ENCODE data around the gene F7.
A peak's percentile ranks its signal among the peaks of the same experiment; 100 is the strongest.
"Not testable (repeated sequence)": the region's sequence is repeated elsewhere in the genome, so short reads cannot be mapped to it uniquely, and the experiment has no call there.

F7 gene

GRCh38 chr13:113106711-113107351 is 1.2 kb downstream of the F7 start:
- H3K36me3 ChIP-seq (ENCODE audit: control insufficient read depth in 2 of 2, insufficient read depth in 2 of 2, low read length in 2 of 2), result no peaks in the 10 kb centered on the region
- H3K27me3 ChIP-seq (ENCODE audit: control insufficient read depth in 1 of 2, insufficient read depth in 2 of 2, low read length in 2 of 2), result peaks cover 19 to 23% of the 10 kb centered on the region in 2 donors
- no peak overlapping the region for H3K27ac ChIP-seq (ENCODE audit: low read length)
- H3K4me3 ChIP-seq (ENCODE audit: low read length in 2 of 2), result no peak overlapping the region
- no peaks in the 10 kb centered on the region for H3K9me3 ChIP-seq (ENCODE audit: control insufficient read depth in 2 of 2, low read length in 2 of 2)
- peaks cover 11% of the 10 kb centered on the region for H3K4me1 ChIP-seq (ENCODE audit: control insufficient read depth, insufficient read depth, low read length)
- no peak overlapping the region for H3K9ac ChIP-seq (ENCODE audit: low read length in 2 of 2)

- not testable (repeated sequence) for H3K9me3 ChIP-seq (ENCODE audit: control insufficient read depth in 2 of 2, low read length in 2 of 2); H3K36me3 ChIP-seq (ENCODE audit: control insufficient read depth in 2 of 2, insufficient read depth in 2 of 2, low read length in 2 of 2); H3K27ac ChIP-seq (ENCODE audit: low read length); H3K4me3 ChIP-seq (ENCODE audit: low read length in 2 of 2); H3K9ac ChIP-seq (ENCODE audit: low read length in 2 of 2)
- H3K27me3 ChIP-seq (ENCODE audit: control insufficient read depth in 1 of 2, insufficient read depth in 2 of 2, low read length in 2 of 2), result peaks cover 20 to 28% of the 10 kb centered on the region in 2 donors
- peaks cover 11% of the 10 kb centered on the region for H3K4me1 ChIP-seq (ENCODE audit: control insufficient read depth, insufficient read depth, low read length)
Measured at GRCh38 chr13:113108521-113108920, 2.9 kb downstream of the F7 start.

GRCh38 chr13:113109151-113110047 is 3.8 kb downstream of the F7 start:
- Histone ChIP-seq H3K36me3 (ENCODE audit: control insufficient read depth in 2 of 2, insufficient read depth in 2 of 2, low read length in 2 of 2) (no peaks in the 10 kb centered on the region), H3K27ac (ENCODE audit: low read length) (no peak overlapping the region), H3K4me1 (ENCODE audit: control insufficient read depth, insufficient read depth, low read length) (peaks cover 11% of the 10 kb centered on the region), H3K9ac (ENCODE audit: low read length in 2 of 2) (no peak overlapping the region), H3K27me3 (ENCODE audit: control insufficient read depth in 1 of 2, insufficient read depth in 2 of 2, low read length in 2 of 2) (peaks cover 20 to 28% of the 10 kb centered on the region in 2 donors), H3K9me3 (ENCODE audit: control insufficient read depth in 2 of 2, low read length in 2 of 2) (no peaks in the 10 kb centered on the region), H3K4me3 (ENCODE audit: low read length in 2 of 2) (no peak overlapping the region)

GRCh38 chr13:113110048-113110851 is 4.7 kb downstream of the F7 start:
- Histone ChIP-seq H3K27ac (ENCODE audit: low read length) (no peak overlapping the region), H3K9ac (ENCODE audit: low read length in 2 of 2) (no peak overlapping the region), H3K27me3 (ENCODE audit: control insufficient read depth in 1 of 2, insufficient read depth in 2 of 2, low read length in 2 of 2) (peaks cover 20 to 27% of the 10 kb centered on the region in 2 donors), H3K9me3 (ENCODE audit: control insufficient read depth in 2 of 2, low read length in 2 of 2) (no peaks in the 10 kb centered on the region), H3K4me1 (ENCODE audit: control insufficient read depth, insufficient read depth, low read length) (peaks cover 11% of the 10 kb centered on the region), H3K36me3 (ENCODE audit: control insufficient read depth in 2 of 2, insufficient read depth in 2 of 2, low read length in 2 of 2) (no peaks in the 10 kb centered on the region), H3K4me3 (ENCODE audit: low read length in 2 of 2) (peak overlapping the region in 1 of 2 donors; percentile 65)

GRCh38 chr13:113110852-113111315 is 5.3 kb downstream of the F7 start:
- Histone ChIP-seq H3K36me3 (ENCODE audit: control insufficient read depth in 2 of 2, insufficient read depth in 2 of 2, low read length in 2 of 2) (no peaks in the 10 kb centered on the region), H3K9ac (ENCODE audit: low read length in 2 of 2) (no peak overlapping the region), H3K27ac (ENCODE audit: low read length) (no peak overlapping the region), H3K4me3 (ENCODE audit: low read length in 2 of 2) (peak overlapping the region in 1 of 2 donors; percentile 65), H3K4me1 (ENCODE audit: control insufficient read depth, insufficient read depth, low read length) (peaks cover 11% of the 10 kb centered on the region), H3K9me3 (ENCODE audit: control insufficient read depth in 2 of 2, low read length in 2 of 2) (no peaks in the 10 kb centered on the region), H3K27me3 (ENCODE audit: control insufficient read depth in 1 of 2, insufficient read depth in 2 of 2, low read length in 2 of 2) (peaks cover 18 to 24% of the 10 kb centered on the region in 2 donors)

GRCh38 chr13:113111821-113112220 is 6.2 kb downstream of the F7 start:
- Histone ChIP-seq H3K27me3 (ENCODE audit: control insufficient read depth in 1 of 2, insufficient read depth in 2 of 2, low read length in 2 of 2) (peaks cover 18 to 24% of the 10 kb centered on the region in 2 donors), H3K4me1 (ENCODE audit: control insufficient read depth, insufficient read depth, low read length) (peaks cover 11% of the 10 kb centered on the region)
- not testable (repeated sequence) for H3K27ac ChIP-seq (ENCODE audit: low read length); H3K36me3 ChIP-seq (ENCODE audit: control insufficient read depth in 2 of 2, insufficient read depth in 2 of 2, low read length in 2 of 2); H3K4me3 ChIP-seq (ENCODE audit: low read length in 2 of 2); H3K9me3 ChIP-seq (ENCODE audit: control insufficient read depth in 2 of 2, low read length in 2 of 2); H3K9ac ChIP-seq (ENCODE audit: low read length in 2 of 2)

GRCh38 chr13:113112475-113112874 is 6.9 kb downstream of the F7 start:
- H3K27me3 ChIP-seq (ENCODE audit: control insufficient read depth in 1 of 2, insufficient read depth in 2 of 2, low read length in 2 of 2), result peaks cover 20 to 24% of the 10 kb centered on the region in 2 donors
- not testable (repeated sequence) for H3K27ac ChIP-seq (ENCODE audit: low read length); H3K36me3 ChIP-seq (ENCODE audit: control insufficient read depth in 2 of 2, insufficient read depth in 2 of 2, low read length in 2 of 2)

GRCh38 chr13:113112893-113113845 is 7.6 kb downstream of the F7 start:
- H3K27me3 ChIP-seq (ENCODE audit: control insufficient read depth in 1 of 2, insufficient read depth in 2 of 2, low read length in 2 of 2), result peaks cover 21 to 24% of the 10 kb centered on the region in 2 donors
- H3K4me1 ChIP-seq (ENCODE audit: control insufficient read depth, insufficient read depth, low read length), result peaks cover 11% of the 10 kb centered on the region
- no peaks in the 10 kb centered on the region for H3K36me3 ChIP-seq (ENCODE audit: control insufficient read depth in 2 of 2, insufficient read depth in 2 of 2, low read length in 2 of 2)
- no peaks in the 10 kb centered on the region for H3K9me3 ChIP-seq (ENCODE audit: control insufficient read depth in 2 of 2, low read length in 2 of 2)
- no peak overlapping the region for H3K9ac ChIP-seq (ENCODE audit: low read length in 2 of 2)
- H3K4me3 ChIP-seq (ENCODE audit: low read length in 2 of 2), result no peak overlapping the region
- no peak overlapping the region for H3K27ac ChIP-seq (ENCODE audit: low read length)

More at GRCh38 chr13:113112475-113112874, 6.9 kb downstream of the F7 start:
- not testable (repeated sequence) for H3K9me3 ChIP-seq (ENCODE audit: control insufficient read depth in 2 of 2, low read length in 2 of 2); H3K4me3 ChIP-seq (ENCODE audit: low read length in 2 of 2); H3K9ac ChIP-seq (ENCODE audit: low read length in 2 of 2)
- H3K4me1 ChIP-seq (ENCODE audit: control insufficient read depth, insufficient read depth, low read length), result peaks cover 11% of the 10 kb centered on the region

- H3K9ac ChIP-seq (ENCODE audit: low read length in 2 of 2), result no peak overlapping the region
- H3K27me3 ChIP-seq (ENCODE audit: control insufficient read depth in 1 of 2, insufficient read depth in 2 of 2, low read length in 2 of 2), result peaks cover 21 to 24% of the 10 kb centered on the region in 2 donors
- no peaks in the 10 kb centered on the region for H3K36me3 ChIP-seq (ENCODE audit: control insufficient read depth in 2 of 2, insufficient read depth in 2 of 2, low read length in 2 of 2)
- H3K4me3 ChIP-seq (ENCODE audit: low read length in 2 of 2), result no peak overlapping the region
- H3K9me3 ChIP-seq (ENCODE audit: control insufficient read depth in 2 of 2, low read length in 2 of 2), result no peaks in the 10 kb centered on the region
- H3K27ac ChIP-seq (ENCODE audit: low read length), result no peak overlapping the region
- peaks cover 11% of the 10 kb centered on the region for H3K4me1 ChIP-seq (ENCODE audit: control insufficient read depth, insufficient read depth, low read length)
Measured at GRCh38 chr13:113113846-113114271, 8.3 kb downstream of the F7 start.
